Measurements from ENCODE around the gene MIER3.
A peak's percentile ranks its signal among the peaks of the same experiment; 100 is the strongest.

The MIER3 gene, protein sequence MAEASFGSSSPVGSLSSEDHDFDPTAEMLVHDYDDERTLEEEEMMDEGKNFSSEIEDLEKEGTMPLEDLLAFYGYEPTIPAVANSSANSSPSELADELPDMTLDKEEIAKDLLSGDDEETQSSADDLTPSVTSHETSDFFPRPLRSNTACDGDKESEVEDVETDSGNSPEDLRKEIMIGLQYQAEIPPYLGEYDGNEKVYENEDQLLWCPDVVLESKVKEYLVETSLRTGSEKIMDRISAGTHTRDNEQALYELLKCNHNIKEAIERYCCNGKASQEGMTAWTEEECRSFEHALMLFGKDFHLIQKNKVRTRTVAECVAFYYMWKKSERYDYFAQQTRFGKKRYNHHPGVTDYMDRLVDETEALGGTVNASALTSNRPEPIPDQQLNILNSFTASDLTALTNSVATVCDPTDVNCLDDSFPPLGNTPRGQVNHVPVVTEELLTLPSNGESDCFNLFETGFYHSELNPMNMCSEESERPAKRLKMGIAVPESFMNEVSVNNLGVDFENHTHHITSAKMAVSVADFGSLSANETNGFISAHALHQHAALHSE

DNA sequence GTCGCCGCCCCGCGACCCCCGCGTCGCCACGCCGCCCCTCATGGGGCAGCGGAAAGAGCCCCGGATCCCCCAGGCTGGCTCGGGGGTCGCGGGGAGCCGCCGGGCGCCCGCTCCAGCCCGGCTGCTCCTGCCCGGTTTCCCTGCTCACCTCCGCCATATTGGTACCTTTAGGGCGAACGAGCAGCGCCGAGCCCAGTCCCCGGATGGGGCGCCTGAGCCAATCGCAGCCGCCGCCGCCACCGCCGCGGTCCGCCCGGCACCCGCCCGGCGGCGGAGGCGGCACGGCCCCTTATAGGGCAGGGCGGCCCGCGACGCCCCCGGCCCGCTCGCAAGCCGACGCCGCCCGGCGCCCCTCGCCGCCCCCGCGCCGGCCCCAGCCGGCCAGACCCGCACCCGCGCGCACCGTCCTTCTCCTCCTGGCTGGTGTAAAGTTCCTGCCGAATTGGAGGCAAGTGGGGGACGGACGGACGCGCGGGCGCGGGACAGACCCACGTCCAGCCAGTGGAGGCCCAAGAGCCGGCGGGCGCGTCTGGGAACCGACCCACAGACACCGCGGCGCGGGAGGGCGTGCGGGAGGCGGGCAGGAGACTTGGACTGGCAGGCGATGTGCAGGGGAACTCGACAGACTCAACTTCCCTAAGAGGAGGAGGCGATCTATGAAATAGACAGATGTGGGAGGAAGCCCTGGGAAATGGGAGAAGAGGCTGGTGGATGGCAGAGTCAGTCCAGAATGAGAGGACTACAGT lies at the start of gene MIER3:
MIER3 (minus strand) TSS at position 178 of the 746 bp plus-strand sequence; CDS start at position 157, 21 bp downstream.
- peak within 1 kb of the TSS; percentile 72 to 77 for H3K4me3 ChIP-seq (ENCODE audit: low read depth in 1 of 2, low read length in 1 of 2)
- H3K4me1 ChIP-seq (ENCODE audit: control insufficient read depth in 1 of 2, insufficient read depth in 1 of 2, low read depth in 1 of 2, low read length in 1 of 2), result peaks cover 16 to 24% of the 10 kb centered on the region in 2 experiments
- no peaks in the 10 kb centered on the region for H3K9me3 ChIP-seq
- H3K36me3 ChIP-seq, result no peaks in the 10 kb centered on the region
- TF ChIP-seq, protein P1, sequence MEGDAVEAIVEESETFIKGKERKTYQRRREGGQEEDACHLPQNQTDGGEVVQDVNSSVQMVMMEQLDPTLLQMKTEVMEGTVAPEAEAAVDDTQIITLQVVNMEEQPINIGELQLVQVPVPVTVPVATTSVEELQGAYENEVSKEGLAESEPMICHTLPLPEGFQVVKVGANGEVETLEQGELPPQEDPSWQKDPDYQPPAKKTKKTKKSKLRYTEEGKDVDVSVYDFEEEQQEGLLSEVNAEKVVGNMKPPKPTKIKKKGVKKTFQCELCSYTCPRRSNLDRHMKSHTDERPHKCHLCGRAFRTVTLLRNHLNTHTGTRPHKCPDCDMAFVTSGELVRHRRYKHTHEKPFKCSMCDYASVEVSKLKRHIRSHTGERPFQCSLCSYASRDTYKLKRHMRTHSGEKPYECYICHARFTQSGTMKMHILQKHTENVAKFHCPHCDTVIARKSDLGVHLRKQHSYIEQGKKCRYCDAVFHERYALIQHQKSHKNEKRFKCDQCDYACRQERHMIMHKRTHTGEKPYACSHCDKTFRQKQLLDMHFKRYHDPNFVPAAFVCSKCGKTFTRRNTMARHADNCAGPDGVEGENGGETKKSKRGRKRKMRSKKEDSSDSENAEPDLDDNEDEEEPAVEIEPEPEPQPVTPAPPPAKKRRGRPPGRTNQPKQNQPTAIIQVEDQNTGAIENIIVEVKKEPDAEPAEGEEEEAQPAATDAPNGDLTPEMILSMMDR (IDR thresholded peaks at IDR 0.05), result no peak
- H3K27ac ChIP-seq, result no peak within 1 kb of the TSS
- peaks cover 63% of the 10 kb centered on the region for H3K27me3 ChIP-seq

DNA sequence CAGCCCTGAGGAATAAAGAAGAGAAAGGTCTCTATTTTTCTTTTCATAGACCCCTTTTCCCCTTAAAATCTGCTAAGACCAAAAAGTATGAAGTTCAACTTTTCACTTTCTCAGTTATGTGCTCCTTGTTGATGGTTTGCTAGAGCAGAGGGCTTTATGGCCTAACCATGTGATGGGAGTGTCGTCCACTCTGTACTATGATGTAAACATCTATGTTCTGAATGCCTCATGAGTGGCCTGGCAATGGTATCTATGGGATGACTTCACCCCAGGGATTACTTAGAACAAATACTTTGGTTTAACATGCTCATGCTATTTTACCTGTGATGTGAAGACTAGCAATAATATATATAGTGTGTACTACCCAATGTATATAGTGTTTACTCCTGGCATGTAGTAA lies 43.7 kb upstream of the MIER3 start:
- TF ChIP-seq, protein P1 (IDR thresholded peaks at IDR 0.05), result no peak
- no peaks in the 10 kb centered on the region for H3K27me3 ChIP-seq
- H3K36me3 ChIP-seq, result no peaks in the 10 kb centered on the region
- H3K4me1 ChIP-seq (ENCODE audit: control insufficient read depth in 1 of 2, insufficient read depth in 1 of 2, low read depth in 1 of 2, low read length in 1 of 2), result no peaks in the 10 kb centered on the region
- H3K4me3 ChIP-seq (ENCODE audit: low read depth in 1 of 2, low read length in 1 of 2), result no peak overlapping the region
- H3K27ac ChIP-seq, result no peak overlapping the region
- H3K9me3 ChIP-seq, result no peaks in the 10 kb centered on the region

DNA sequence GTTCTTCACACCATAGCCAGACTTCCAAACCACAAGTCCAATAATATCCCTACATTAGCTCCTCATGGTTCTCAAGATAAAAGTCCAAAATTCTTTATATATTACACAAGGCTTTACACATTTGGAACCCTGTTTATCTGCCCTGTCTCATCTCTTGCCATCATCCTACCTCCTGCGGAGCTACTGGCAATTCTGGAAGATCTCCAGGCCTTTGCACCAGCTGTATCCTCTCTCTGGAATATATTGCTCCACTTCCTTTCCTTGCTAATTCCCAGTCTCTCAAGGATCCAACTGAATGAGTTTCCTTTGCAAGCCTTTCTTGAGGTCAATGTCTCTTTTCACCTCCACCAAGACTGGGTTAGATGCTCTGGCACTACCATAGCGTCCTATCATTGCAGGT lies 41.3 kb upstream of the MIER3 start:
- H3K27me3 ChIP-seq, result no peaks in the 10 kb centered on the region
- H3K36me3 ChIP-seq, result no peaks in the 10 kb centered on the region
- H3K4me3 ChIP-seq (ENCODE audit: low read depth in 1 of 2, low read length in 1 of 2), result no peak overlapping the region
- no peak overlapping the region for H3K27ac ChIP-seq
- H3K9me3 ChIP-seq, result no peaks in the 10 kb centered on the region
- TF ChIP-seq, protein P1 (IDR thresholded peaks at IDR 0.05), result no peak
- no peaks in the 10 kb centered on the region for H3K4me1 ChIP-seq (ENCODE audit: control insufficient read depth in 1 of 2, insufficient read depth in 1 of 2, low read depth in 1 of 2, low read length in 1 of 2)

DNA sequence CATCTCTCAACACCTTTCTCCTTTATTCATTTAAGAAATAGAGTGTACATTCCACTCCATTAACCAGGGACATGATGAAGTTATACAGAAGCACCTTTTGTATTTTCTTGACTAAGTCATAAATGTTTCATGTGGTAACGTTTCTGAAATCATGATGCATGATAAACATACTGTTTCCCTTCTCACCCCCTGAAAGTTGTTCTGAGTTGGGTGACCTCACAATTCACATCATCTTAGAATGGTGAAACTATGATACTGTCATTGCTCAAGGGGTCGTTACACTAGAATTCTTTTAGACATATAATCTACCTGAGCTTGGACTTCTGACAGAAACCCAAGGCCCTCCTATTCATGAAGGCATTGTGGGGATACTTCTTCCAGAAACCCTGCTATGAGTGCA lies 37.8 kb upstream of the MIER3 start:
- Histone ChIP-seq H3K4me1 (ENCODE audit: control insufficient read depth in 1 of 2, insufficient read depth in 1 of 2, low read depth in 1 of 2, low read length in 1 of 2) (no peaks in the 10 kb centered on the region), H3K36me3 (no peaks in the 10 kb centered on the region), H3K27me3 (no peaks in the 10 kb centered on the region), H3K4me3 (ENCODE audit: low read depth in 1 of 2, low read length in 1 of 2) (no peak overlapping the region), H3K9me3 (no peaks in the 10 kb centered on the region), H3K27ac (no peak overlapping the region)
- TF ChIP-seq, protein P1 (IDR thresholded peaks at IDR 0.05), result no peak

DNA sequence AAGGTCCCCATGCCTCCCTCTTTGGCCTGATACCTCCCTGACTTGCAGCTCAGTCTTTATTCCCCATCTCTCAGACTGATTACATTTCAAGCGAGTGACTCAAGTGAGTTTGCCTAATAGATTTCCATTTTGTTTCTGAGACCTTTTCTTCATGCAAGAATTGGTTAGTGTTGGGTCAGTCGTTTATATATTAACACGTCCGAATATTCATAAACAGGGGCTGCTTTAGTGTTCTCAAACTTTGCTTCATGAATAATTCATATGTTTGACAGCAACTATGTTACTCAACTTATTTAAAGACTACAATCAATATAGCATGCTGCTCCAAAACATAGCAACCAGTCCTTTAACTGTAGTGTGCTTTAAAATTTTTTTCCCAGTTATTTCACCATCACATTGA lies 36.6 kb upstream of the MIER3 start:
- H3K27ac ChIP-seq, result no peak overlapping the region
- TF ChIP-seq, protein P1 (IDR thresholded peaks at IDR 0.05), result no peak
- H3K36me3 ChIP-seq, result no peaks in the 10 kb centered on the region
- no peaks in the 10 kb centered on the region for H3K4me1 ChIP-seq (ENCODE audit: control insufficient read depth in 1 of 2, insufficient read depth in 1 of 2, low read depth in 1 of 2, low read length in 1 of 2)
- no peak overlapping the region for H3K4me3 ChIP-seq (ENCODE audit: low read depth in 1 of 2, low read length in 1 of 2)
- H3K9me3 ChIP-seq, result no peaks in the 10 kb centered on the region
- H3K27me3 ChIP-seq, result no peaks in the 10 kb centered on the region

Data from neutrophil (primary cell).